A673 (cell line): ENCODE results near the gene SOST. TPM values are rescaled to one million over a fixed set of nuclear protein-coding genes. Genes with fewer than 3 reads are reported as not detected.

Experiments used
- BruUV-seq: library from RNA; stranded (reverse); fragments of 400-500 nt; replicated peaks from 2 replicates; lab custom pipeline; 2021; lab: Mats Ljungman, UMichigan
- CTCF ChIA-PET: fragments of 300-600 bp; sonication (Branson Sonifier 250); formaldehyde crosslinking; loops from one replicate; lab custom pipeline; 2022; ENCODE audit warnings: antibody characterized with exemption; lab: Charles Lee
- POLR2A ChIA-PET: fragments of 300-600 bp; sonication (Branson Sonifier 250); formaldehyde crosslinking; loops from one replicate; lab custom pipeline; 2022; ENCODE audit warnings: antibody characterized with exemption; ENCODE audit not compliant: low non-redundant PET; lab: Charles Lee
- DNase-seq: peaks from one replicate; pipeline ENCODE4 v3.0.0-alpha.2; 2015; ENCODE audit warnings: low spot score
- H3K27ac ChIP-seq: fragments of 200-600 bp; sonication (generic); 2 replicates; pipeline ENCODE4 v1.5.1; 2016; ENCODE audit warnings: mixed run types, low read depth, mild to moderate bottlenecking, mixed read lengths, antibody characterized with exemption, low read length; ENCODE audit not compliant: poor library complexity, severe bottlenecking
- H3K27me3 ChIP-seq: fragments of 200-600 bp; sonication (generic); replicated peaks from 2 replicates; pipeline ENCODE4 v1.6.1; 2017; ENCODE audit warnings: mixed run types, low read depth, mild to moderate bottlenecking, mixed read lengths, antibody characterized with exemption, low read length; ENCODE audit not compliant: insufficient read depth, poor library complexity
- H3K36me3 ChIP-seq: fragments of 200-600 bp; sonication (generic); 2 replicates; pipeline ENCODE4 v1.6.1; 2016; ENCODE audit warnings: mixed run types, mild to moderate bottlenecking, mixed read lengths, antibody characterized with exemption, low read length; ENCODE audit not compliant: insufficient read depth, poor library complexity, severe bottlenecking
- H3K4me1 ChIP-seq: fragments of 200-600 bp; sonication (generic); 2 replicates; pipeline ENCODE4 v1.6.1; 2017; ENCODE audit warnings: mixed run types, mild to moderate bottlenecking, mixed read lengths, antibody characterized with exemption, low read length; ENCODE audit not compliant: insufficient read depth, poor library complexity, severe bottlenecking
- H3K4me3 ChIP-seq: fragments of 200-600 bp; sonication (generic); 2 replicates; pipeline ENCODE4 v1.5.1; 2016; ENCODE audit warnings: low read depth, mixed run types, mild to moderate bottlenecking, mixed read lengths, low read length; ENCODE audit not compliant: poor library complexity, severe bottlenecking
- H3K9me3 ChIP-seq: fragments of 200-600 bp; sonication (generic); 2 replicates; pipeline ENCODE4 v1.6.1; 2016; ENCODE audit warnings: mixed run types, low read depth, mild to moderate bottlenecking, mixed read lengths, antibody characterized with exemption, low read length; ENCODE audit not compliant: poor library complexity, severe bottlenecking
- CTCF ChIP-seq: fragments of 300-800, 200-600 bp; sonication (generic); conservative IDR thresholded peaks from 2 replicates; pipeline ENCODE4 v1.5.1; 2017; ENCODE audit warnings: low read depth, mild to moderate bottlenecking, antibody characterized with exemption, low read length, moderate library complexity, mixed read lengths
- EZH2 ChIP-seq: fragments of 200-600 bp; sonication (generic); IDR thresholded peaks from 2 replicates; pipeline ENCODE4 v1.6.1; 2017; ENCODE audit warnings: borderline replicate concordance, low read depth, mild to moderate bottlenecking, mixed read lengths, antibody characterized with exemption, low read length; ENCODE audit not compliant: poor library complexity, severe bottlenecking
- intact Hi-C: fragments of 100-400 bp; cut with micrococcal nuclease; formaldehyde crosslinking; loops from one replicate; pipeline ENCODE4 v1.10.0; 2022; ENCODE audit not compliant: unreplicated experiment
- total RNA-seq: library from RNA; stranded (reverse); gene quantifications from 2 replicates; pipeline ENCODE4 v1.2.3, GENCODE V29; 2021

SOST gene
- total RNA-seq, 1 experiment from 2014 or later: not detected

DNA sequence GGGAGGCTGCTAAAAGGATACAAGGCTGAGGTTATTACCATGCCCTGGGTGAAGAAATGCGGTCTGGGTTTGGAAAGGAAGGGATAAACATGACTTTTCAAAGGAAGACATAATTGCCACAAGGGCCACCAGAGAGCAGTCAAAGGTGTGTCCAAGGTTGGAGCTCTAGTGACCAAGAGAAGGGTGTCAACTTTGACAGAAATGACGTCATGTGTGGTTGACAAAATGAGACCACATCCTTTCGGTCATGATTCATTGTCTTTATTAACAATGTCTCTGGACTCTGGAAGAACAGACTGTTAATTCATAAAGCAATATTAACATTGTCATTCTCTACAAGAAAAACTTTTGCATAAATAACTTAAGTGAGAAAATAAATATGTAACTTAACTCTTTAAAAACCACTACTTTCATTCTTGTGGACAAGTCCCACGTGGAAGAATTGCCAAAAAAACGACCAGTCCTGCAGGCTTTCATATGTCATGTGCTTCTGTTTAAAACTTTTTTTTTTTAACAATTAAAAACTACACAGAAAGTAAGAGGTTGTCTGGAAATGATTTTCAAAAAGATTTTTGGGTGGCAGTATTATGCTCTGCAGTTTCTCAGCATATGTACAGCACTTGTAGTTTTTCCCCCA, 5.0 kb downstream of the SOST start:
- no peaks in the 10 kb centered on the region for H3K4me1 ChIP-seq
- DNase-seq: no peak
- H3K27ac ChIP-seq: no peak overlapping the region
- no peak for TF ChIP-seq EZH2
- TF ChIP-seq CTCF: no peak
- BruUV-seq: no TSS peak
- POLR2A ChIA-PET: no interaction called here
- H3K27me3 ChIP-seq: no peaks in the 10 kb centered on the region
- CTCF ChIA-PET: no interaction called here
- no peak overlapping the region for H3K4me3 ChIP-seq
- intact Hi-C loops: no loop called here
- H3K36me3 ChIP-seq: no peaks in the 10 kb centered on the region
- H3K9me3 ChIP-seq: no peaks in the 10 kb centered on the region

DNA sequence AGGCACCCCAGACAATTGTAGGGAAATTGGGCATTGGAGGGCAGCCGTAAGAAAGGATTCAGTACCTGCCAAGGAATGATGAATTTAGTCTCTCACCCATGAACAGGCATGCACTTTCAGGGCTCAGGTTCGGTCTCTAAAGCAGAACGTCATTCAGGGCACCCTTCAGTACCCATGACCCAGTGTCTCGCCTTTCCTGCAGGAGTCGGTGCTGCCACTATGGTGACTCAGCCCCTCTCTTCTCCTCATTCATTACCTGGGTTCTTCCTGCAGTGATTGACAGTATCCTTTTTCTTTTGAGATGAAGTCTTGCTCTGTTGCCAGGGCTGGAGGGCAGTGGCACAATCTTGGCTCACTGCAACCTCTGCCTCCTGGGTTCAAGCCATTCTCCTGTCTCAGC, 8.4 kb downstream of the SOST start:
- no peaks in the 10 kb centered on the region for H3K27me3 ChIP-seq
- intact Hi-C loops: no loop called here
- H3K4me1 ChIP-seq: peaks cover 8% of the 10 kb centered on the region
- no TSS peak for BruUV-seq
- DNase-seq: no peak
- no peaks in the 10 kb centered on the region for H3K9me3 ChIP-seq
- no peak for TF ChIP-seq EZH2
- no peak for TF ChIP-seq CTCF
- CTCF ChIA-PET: no interaction called here
- H3K36me3 ChIP-seq: no peaks in the 10 kb centered on the region
- no peak overlapping the region for H3K4me3 ChIP-seq
- POLR2A ChIA-PET: no interaction called here
- H3K27ac ChIP-seq: no peak overlapping the region

GRCh38 chr17:43745541-43745940, 13.1 kb downstream of the SOST start:
- H3K36me3 ChIP-seq: no peaks in the 10 kb centered on the region
- CTCF ChIA-PET: no interaction called here
- intact Hi-C loops: no loop called here
- POLR2A ChIA-PET: interaction anchor here (0.6 kb wide), 1 partner anchor 21 kb away, joined by 4 read pairs; no protein-coding TSS in a partner anchor
- TF ChIP-seq CTCF (no peak), EZH2 (no peak)
- peaks cover 8% of the 10 kb centered on the region for H3K4me1 ChIP-seq
- H3K9me3 ChIP-seq: no peaks in the 10 kb centered on the region
- H3K27me3 ChIP-seq: no peaks in the 10 kb centered on the region
- DNase-seq: peak; percentile 67
- H3K27ac ChIP-seq: no peak overlapping the region
- no peak overlapping the region for H3K4me3 ChIP-seq
- BruUV-seq: no TSS peak
